ENCODE results near the gene KRTAP2-3. TPM values are rescaled to one million over a fixed set of nuclear protein-coding genes. Genes with fewer than 3 reads are reported as not detected.

Gene KRTAP2-3
- total RNA-seq (2014; rRNA removed; shearing (Covaris generic)) = not detected in 2 replicates
- not detected in 2 replicates for polyA plus RNA-seq (2016; fragmentation: Nextera tagmentation; extraction: Ambion mirVana)
- long read RNA-seq = 0 reads

GRCh38 chr17:41060052-41060604, at the start of gene KRTAP2-3:
Gene KRTAP2-3, minus strand, starts transcription at chr17:41060114. Its CDS starts 64 bp downstream, at chr17:41060050.
- DNase-seq (ENCODE audit: low spot score) = no peak
- TF ChIP-seq REST (IDR thresholded peaks at IDR 0.05; ENCODE audit: unreplicated experiment) (no peak), JUNB (IDR thresholded peaks at IDR 0.05; ENCODE audit: unreplicated experiment) (no peak), CREB1 (CRISPR knock-in tag; IDR thresholded peaks at IDR 0.05; ENCODE audit: low read depth) (no peak), ZNF114 (CRISPR knock-in tag; IDR thresholded peaks at IDR 0.05) (no peak), CTCF (conservative IDR thresholded peaks at IDR 0.05; ENCODE audit: low read depth in 2 of 2) (no peak), ETS1 (IDR thresholded peaks at IDR 0.05) (no peak), ZNF331 (CRISPR knock-in tag; IDR thresholded peaks at IDR 0.05; ENCODE audit: low read depth) (no peak), POLR2AphosphoS5 (IDR thresholded peaks at IDR 0.05; ENCODE audit: low read depth) (no peak), STAT1 (IDR thresholded peaks at IDR 0.05; ENCODE audit: unreplicated experiment) (no peak), EZH2 (IDR thresholded peaks at IDR 0.05; ENCODE audit: low read depth, unreplicated experiment) (no peak), NANOG (IDR thresholded peaks at IDR 0.05; ENCODE audit: borderline replicate concordance) (no peak), EZH2phosphoT487 (IDR thresholded peaks at IDR 0.05; ENCODE audit: unreplicated experiment) (no peak), ZNF462 (CRISPR knock-in tag; IDR thresholded peaks at IDR 0.05) (no peak)
- Histone ChIP-seq H4K20me1 (replicated peaks; ENCODE audit: insufficient read depth) (no peaks in the 10 kb centered on the region), H3K4me3 (no peak within 1 kb of the TSS), H3K4me1 (ENCODE audit: insufficient read depth) (0 out of 2 replicates have a peak, but pooled peaks cover 6% of the 10 kb centered on the region), H3K4me2 (no peak within 1 kb of the TSS), H3F3A (replicated peaks; ENCODE audit: low read depth) (no peaks in the 10 kb centered on the region), H3K27ac (ENCODE audit: low read depth) (no peak within 1 kb of the TSS), H3K79me2 (replicated peaks; ENCODE audit: insufficient read depth) (no peaks in the 10 kb centered on the region), H2AFZ (0 out of 2 replicates have a peak within 1 kb of the TSS, but pooled peaks have one; percentile 69), H3K27me3 (ENCODE audit: insufficient read depth) (no peaks in the 10 kb centered on the region), H3K36me3 (ENCODE audit: insufficient read depth) (no peaks in the 10 kb centered on the region), H3K9me2 (ENCODE audit: insufficient read depth) (no peaks in the 10 kb centered on the region)
- H3K9me3 Mint-ChIP-seq = peaks cover 3% of the 10 kb centered on the region; the same call in 1 of the 3 replicates
- H3K27ac Mint-ChIP-seq = no peak within 1 kb of the TSS; the same call in 1 of the 2 replicates
- H3K4me1 Mint-ChIP-seq = peaks cover 4% of the 10 kb centered on the region
- no peaks in the 10 kb centered on the region for H3K27me3 Mint-ChIP-seq (ENCODE audit: insufficient read depth, low read depth, poor library complexity)
- no peak within 1 kb of the TSS for H3K4me3 Mint-ChIP-seq
- H3K36me3 Mint-ChIP-seq (ENCODE audit: low read depth) = no peaks in the 10 kb centered on the region
- ATAC-seq = no peak; the same call in 1 of the 3 replicates

Measured in GM23338 (cell line).